ENCODE measurements around the gene SPTB.
"Not testable (repeated sequence)": the region's sequence is repeated elsewhere in the genome, so short reads cannot be mapped to it uniquely, and the experiment has no call there.

The SPTB gene

GRCh38 chr14:64818151-64818550, 61.6 kb downstream of the SPTB start:
- no peak for DNase-seq (ENCODE audit: low spot score)

GRCh38 chr14:64817631-64818030, 62.1 kb downstream of the SPTB start:
- no peak for DNase-seq (ENCODE audit: low spot score)

GRCh38 chr14:64816221-64816783, 63.4 kb downstream of the SPTB start:
- no peak for DNase-seq (ENCODE audit: low spot score)

- DNase-seq (ENCODE audit: low spot score) = no peak
These were observed 64.5 kb downstream of the SPTB start for GRCh38 chr14:64815257-64815656.

- DNase-seq (ENCODE audit: low spot score) = no peak
These were observed 67.3 kb downstream of the SPTB start for GRCh38 chr14:64812412-64812811.

GRCh38 chr14:64811676-64812075, 68.0 kb downstream of the SPTB start:
- DNase-seq (ENCODE audit: low spot score) = no peak

GRCh38 chr14:64808449-64808848, 71.3 kb downstream of the SPTB start:
- no peak for DNase-seq (ENCODE audit: low spot score)

GRCh38 chr14:64807551-64807950, 72.2 kb downstream of the SPTB start:
- no peak for DNase-seq (ENCODE audit: low spot score)

- DNase-seq (ENCODE audit: low spot score) = no peak
These were observed 72.7 kb downstream of the SPTB start for GRCh38 chr14:64806862-64807495.

- no peak for DNase-seq (ENCODE audit: low spot score)
These were observed 73.4 kb downstream of the SPTB start for GRCh38 chr14:64806202-64806861.

GRCh38 chr14:64805646-64806045, 74.1 kb downstream of the SPTB start:
- not testable (repeated sequence) for DNase-seq (ENCODE audit: low spot score)

GRCh38 chr14:64804754-64805260, 74.9 kb downstream of the SPTB start:
- no peak for DNase-seq (ENCODE audit: low spot score)

GRCh38 chr14:64801800-64802199, 77.9 kb downstream of the SPTB start:
- no peak for DNase-seq (ENCODE audit: low spot score)

- no peak for DNase-seq (ENCODE audit: low spot score)
These were observed 78.7 kb downstream of the SPTB start for GRCh38 chr14:64801046-64801445.

GRCh38 chr14:64800000-64800399, 79.7 kb downstream of the SPTB start:
- DNase-seq (ENCODE audit: low spot score) = no peak

- no peak for DNase-seq (ENCODE audit: low spot score)
These were observed 80.2 kb downstream of the SPTB start for GRCh38 chr14:64799555-64799954.

- DNase-seq (ENCODE audit: low spot score) = no peak
These were observed 83.3 kb downstream of the SPTB start for GRCh38 chr14:64796369-64796768.

GRCh38 chr14:64795921-64796320, 83.8 kb downstream of the SPTB start:
- no peak for DNase-seq (ENCODE audit: low spot score)

- DNase-seq (ENCODE audit: low spot score) = no peak
These were observed 84.5 kb downstream of the SPTB start for GRCh38 chr14:64795211-64795610.

- no peak for DNase-seq (ENCODE audit: low spot score)
These were observed 86.7 kb downstream of the SPTB start for GRCh38 chr14:64792871-64793560.

- DNase-seq (ENCODE audit: low spot score) = no peak
These were observed 87.5 kb downstream of the SPTB start for GRCh38 chr14:64792231-64792630.

- no peak for DNase-seq (ENCODE audit: low spot score)
These were observed 89.2 kb downstream of the SPTB start for GRCh38 chr14:64790478-64790877.

- no peak for DNase-seq (ENCODE audit: low spot score)
These were observed 90.0 kb downstream of the SPTB start for GRCh38 chr14:64789696-64790095.
